Nucleus accumbens (tissue), 56 donors: Measurements from ENCODE around the gene GALNTL6.
A peak's percentile ranks its signal among the peaks of the same experiment; 100 is the strongest.
"Not testable (repeated sequence)": the region's sequence is repeated elsewhere in the genome, so short reads cannot be mapped to it uniquely, and the experiment has no call there.

Experiments used
- DNase-seq, 56 donors: peaks; one replicate each; lab custom pipeline; 2025; lab: John Stamatoyannopoulos, UW

GALNTL6 gene

DNA sequence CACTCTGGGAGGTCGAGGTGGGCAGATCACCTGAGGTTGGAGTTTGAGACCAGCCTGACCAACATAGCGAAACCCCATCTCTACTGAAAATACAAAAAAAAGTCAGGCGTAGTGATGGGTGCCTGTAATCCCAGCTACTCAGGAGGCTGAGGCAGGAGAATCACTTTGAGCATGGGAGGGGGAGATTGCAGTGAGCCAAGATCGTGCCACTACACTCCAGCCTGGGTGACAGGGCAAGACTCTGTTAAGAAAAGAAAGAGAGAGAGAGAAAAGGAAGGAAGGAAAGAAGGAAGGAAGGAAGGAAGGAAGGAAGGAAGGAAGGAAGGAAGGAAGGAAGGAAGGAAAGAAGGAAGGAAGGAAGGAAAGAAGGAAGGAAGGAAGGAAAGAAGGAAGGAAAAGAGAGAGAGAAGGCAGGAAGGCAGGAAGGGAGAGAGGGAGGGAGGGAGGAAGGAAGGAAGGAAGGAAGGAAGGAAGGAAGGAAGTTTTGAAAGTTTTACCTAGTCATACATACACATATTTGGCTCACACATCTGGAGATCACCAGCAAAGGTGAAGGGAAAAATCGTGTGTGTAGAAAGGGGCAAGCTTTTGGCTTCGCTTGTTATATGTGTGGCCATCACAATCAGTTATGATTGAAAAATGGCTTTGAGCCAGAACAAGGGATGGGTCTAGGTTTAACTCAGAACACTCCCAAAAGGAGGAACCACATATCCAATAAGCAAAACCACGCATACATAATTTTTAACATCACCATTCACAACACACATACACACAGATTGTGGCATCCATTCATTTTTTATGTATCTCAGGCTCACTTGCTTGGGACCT lies 1208.8 kb downstream of the GALNTL6 start:
- not testable (repeated sequence) for DNase-seq

DNA sequence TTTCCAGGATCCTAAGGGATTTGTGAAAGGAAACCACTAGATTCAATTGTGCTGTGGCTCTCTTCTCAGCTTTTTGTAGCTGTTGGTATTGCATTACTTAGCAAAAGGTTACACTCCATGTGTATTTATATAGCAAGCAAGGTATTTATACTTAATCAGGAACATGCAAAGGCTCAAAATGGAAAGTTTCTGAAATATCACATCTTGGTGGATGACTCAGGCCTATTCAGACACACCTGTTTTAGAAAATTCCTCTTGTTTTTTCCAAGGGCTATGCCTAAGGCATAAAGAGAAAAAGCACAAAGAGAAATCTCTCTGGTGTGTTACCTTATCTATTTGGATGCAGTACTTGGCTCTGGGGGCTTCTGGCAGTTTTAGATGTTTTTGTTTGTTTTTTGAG lies 1211.0 kb downstream of the GALNTL6 start:
- DNase-seq = no peak

DNA sequence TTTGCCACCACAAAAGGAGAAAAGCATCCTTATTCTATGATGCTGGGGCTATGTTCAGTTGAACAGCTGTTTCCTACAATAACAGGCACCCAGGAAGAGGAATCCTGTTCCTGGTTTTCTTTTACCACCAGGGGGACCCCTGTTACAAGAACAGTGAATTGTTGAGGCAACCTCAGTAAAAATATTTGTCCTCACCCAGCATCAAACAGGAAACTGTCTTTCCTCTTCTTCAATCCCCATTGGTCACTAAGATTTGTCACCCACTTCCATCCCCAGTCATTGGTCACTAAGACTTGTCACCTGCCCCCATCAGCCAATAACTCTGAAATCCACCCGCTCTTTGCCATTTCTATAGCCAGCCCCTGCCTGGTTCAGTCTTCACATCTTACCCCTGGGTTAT lies 1211.9 kb downstream of the GALNTL6 start:
- peak in 29 of 56 donors; percentile 2 to 64 (median 14) for DNase-seq

DNA sequence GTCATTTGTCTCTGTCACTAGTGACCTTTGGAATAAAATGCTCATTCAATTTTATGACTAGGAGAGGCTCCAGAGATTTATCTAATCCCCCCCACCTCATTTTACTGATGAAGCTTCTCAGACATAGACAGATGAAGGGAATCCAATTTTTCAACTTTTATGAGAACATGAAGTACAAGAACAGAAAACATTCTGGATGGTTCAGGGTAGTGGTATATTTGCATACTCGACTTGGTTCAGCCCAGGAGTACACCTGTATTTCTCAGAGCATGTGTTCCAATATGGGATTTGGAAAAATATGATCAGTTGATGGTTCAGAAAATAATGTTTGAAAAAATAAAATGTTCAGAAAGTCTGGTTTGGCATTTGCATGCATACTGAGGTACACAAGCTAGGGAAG lies 1224.0 kb downstream of the GALNTL6 start:
- DNase-seq = no peak

DNA sequence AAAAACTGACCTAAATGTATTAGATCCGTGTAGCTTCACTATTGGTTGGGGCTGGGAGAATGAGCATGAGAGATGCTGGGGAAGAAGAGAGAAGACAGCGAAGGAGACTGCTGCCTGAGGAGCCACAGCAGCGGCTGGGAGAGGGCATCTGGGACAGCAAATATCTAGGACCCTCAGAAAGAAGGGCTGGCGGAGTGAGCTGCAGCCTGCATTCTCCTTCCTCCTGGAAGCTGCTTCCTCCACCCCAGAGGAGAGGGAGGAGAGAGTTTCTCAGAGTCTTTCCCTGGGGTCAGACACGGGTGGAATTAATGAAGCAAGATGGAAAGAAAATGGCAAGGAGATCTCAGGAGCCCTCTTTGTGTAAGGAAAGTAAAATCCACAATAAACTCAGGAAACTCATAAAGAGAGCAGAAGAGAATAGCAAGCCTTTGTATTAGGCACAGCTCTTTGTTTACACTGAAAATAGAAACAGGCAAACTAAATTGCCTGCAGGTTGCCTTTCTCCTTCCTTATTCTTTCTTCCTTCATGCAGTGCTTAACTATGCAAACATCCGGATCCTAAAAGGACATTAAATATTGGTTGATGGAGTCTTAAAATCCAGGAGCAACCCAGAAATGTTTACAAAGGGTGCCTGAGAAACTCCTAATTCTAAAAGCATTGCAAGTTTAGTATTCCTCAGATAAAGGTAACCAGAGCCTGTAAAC lies 1225.1 kb downstream of the GALNTL6 start:
- DNase-seq = no peak

DNA sequence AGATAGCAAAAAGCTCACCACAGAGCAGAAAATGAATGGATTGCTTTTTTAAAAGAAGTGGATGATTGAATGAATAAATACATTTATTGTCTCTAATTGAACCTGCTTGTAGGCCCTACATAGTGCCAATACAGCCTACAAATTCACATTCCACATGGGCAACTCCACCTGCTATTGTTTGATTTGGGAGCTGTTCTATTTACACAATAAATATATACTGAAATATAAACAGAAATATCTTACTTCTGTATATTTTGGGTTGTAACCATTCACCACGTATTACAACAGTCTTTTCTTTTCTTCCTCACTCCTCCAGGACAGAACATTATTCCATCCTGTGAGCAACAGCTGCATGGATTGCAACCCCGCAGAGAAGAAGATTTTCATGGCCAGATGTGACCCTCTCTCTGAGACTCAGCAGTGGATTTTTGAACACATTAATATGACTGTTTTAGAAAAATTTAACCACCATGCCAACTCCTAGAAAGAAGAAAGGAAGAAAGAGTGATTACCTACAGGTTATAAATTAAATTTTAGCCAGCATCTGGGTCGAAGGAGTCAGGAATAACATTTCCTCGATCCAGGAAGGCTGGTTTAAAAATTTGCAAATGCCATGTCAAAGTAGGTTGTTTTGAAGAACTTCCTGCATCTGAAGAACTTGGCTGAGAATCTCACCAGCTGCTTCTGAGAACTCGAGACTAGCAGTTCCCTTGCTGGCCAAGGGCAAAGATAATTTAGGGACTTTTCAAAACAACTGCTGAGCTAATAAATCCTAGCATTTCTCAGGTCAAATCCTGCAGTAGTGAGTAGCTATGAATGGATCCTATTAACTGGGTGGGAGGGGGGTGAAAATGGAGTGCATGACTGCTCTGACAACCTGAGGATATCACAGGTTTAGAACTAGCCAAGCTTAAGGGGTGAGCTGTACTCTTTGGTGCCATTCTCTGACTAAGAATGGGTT lies 1226.7 kb downstream of the GALNTL6 start:
- no peak for DNase-seq

DNA sequence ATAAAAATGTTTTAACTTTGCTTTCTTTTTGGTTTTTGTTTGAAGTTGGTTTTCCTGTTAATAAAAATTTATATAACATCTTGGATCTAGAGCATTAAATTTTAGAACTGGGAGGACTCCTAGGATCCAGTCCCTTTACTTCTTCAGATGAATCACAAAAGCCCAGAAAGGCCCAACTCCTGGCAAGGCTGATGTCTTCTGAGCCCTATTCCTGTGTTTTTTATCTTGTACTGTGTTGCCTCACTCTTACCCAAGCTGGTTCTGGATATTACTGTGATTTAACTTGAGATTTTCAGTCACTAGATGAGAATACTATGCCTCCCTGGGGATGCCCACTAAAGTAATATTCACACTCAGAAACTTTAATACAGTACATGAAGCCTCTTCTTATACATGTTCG lies 1228.3 kb downstream of the GALNTL6 start:
- no peak for DNase-seq

DNA sequence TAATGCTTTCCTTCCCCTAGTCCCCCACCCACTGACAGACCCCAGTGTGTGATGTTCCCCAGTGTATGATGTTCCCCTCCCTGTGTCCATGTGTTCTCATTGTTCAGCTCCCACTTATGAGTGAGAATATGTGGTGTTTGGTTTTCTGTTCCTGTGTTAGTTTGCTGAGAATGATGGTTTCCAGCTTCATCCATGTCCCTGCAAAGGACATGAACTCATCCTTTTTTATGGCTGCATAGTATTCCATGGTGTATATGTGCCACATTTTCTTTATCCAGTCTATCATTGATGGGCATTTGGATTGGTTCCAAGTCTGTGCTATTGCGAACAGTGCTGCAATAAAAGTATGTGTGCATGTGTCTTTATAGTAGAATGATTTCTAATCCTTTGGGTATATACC lies 1228.9 kb downstream of the GALNTL6 start:
- DNase-seq = not testable (repeated sequence)

DNA sequence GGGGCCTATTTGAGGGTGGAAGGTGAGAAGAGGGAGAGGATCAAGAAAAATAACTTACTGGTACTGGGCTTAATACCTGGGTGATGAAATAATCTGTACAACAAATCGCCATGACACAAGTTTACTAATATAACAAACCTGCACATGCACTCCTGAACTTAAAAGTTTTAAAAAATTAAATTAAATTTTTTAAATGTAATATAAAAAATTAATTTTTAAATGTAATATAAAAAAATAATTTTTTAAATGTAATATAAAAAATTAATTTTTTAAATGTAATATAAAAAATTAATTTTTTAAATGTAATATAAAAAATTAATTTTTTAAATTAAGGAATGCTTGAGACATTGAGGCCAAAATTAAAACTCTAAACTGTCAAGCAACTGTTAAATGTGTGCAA lies 1231.1 kb downstream of the GALNTL6 start:
- DNase-seq = no peak

DNA sequence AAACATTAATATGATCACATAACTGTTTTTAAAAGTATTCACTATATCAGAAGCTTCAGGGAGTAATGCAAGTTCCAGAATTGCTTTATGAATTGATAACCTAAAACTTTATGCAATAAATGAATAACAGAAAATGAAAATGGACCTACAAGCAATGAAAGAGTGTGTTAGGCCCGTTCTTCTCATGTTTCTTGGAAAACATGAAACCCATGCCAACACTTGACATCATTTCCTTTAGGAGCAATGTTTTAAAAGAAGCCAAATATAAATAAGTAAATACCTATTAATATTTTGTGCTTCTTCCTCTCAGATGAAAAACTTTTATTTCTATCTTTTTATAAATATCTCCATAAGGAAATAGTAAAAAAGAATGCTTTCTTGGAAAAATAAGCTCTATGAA lies 1232.4 kb downstream of the GALNTL6 start:
- no peak for DNase-seq

DNA sequence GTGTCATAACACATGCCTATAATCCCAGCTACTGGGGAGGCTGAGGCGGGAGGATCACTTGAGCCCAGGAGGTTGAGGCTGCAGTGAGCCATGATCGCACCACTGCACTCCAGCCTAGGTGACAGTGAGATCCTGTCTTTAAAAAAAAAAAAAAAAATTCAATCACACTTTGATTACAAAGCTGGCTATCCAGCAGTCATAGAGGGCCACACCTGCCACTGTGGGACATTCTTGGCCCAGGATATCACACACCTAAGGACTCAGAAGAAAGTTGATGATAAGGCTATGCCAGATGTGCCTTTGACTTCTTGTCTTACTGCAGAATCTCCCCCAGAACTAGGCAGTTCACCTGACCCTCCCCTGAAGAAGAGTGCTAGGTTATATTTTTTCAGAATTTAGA lies 1232.9 kb downstream of the GALNTL6 start:
- no peak for DNase-seq

DNA sequence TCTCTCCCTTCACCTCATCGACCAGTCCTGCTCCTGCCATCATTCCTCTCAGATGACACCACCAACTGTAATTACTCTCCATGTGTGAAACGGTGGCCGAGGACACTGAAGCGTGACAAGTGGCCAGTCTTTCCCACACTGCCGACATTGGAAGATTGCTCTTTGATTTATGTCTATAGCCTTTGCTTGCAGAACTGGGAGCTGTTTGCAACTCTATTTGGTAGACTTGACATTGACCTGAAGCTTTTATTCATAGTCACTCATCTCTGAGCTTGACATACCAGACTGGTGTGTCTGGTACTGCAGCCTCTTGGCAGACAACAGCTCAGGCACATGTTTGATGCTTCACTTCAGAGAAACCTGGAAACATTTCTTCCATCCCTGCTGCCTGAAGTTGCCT lies 1233.6 kb downstream of the GALNTL6 start:
- no peak for DNase-seq

DNA sequence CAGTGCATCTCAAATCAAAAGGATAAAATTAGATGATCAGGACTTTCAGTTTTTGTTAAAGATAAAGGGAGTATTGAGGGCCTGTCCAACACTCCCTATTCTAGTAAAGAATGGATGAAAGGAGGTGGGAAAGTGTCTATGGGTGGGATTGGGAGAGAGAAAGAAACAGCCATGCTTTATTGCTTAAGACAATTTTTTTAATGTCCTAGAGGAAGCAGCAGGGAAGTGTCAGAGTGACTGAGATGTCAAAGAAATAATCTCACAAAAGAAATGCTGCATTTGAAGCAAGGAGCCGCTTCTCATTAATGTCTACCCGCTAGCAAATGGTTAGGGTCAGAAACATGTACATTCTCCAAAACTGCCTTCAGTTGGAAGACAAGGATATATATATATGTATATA lies 1238.0 kb downstream of the GALNTL6 start:
- DNase-seq = no peak

DNA sequence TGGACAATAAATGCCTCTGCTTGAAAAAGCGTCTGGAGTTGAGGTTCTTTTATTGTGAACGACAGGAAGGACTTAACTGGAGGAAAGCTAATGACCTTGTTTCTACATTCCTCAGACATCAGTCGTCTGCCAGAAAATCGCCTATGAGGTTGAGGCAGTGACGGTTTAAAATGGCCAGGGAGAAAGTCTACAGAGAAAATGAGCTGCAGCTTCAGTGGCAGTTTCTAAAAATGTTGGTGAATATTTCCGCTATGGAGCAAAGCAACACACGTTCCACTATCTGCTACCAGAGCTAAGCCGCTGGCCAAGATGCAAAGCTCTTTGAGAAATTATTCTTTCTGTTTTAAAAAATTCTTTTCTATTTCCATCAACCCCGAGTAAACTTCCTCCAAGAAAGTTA lies 1238.5 kb downstream of the GALNTL6 start:
- DNase-seq = no peak

DNA sequence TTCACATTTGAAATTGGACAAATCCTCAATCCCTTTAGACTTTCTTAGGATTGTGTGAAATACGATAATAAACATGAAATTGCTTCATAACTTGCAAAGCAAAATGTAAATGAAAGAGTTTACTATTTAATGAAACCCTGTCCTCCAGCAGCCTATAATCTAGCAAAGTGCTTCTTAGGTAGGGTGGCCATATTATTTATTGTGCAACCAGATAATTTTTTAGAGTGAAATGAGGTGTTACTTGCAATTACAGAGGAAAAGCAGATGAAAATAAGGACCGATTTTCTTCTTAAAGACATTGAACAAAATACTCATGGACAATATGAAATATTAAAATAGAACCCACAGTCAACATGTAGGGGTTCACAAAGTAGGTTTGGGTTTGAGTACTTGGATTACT lies 1239.2 kb downstream of the GALNTL6 start:
- no peak for DNase-seq

DNA sequence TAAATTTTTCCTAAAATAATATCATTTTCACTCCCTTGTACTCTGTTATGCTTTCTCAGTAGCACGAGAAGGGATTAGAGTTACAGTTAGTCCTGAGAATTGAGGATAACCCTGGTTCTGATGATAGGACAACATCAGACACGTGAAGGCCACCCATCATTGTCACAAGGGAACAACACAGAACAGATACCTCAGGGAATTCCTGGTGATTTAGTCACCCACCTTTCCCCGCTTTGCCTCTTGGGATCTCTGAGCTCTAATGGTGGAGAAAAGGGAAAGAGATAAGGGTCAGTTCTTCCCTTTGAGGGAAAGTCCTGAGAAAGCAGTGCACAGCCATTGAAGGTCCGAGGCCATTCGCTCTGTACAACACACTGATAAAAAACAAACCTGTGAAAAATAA lies 1243.1 kb downstream of the GALNTL6 start:
- no peak for DNase-seq

DNA sequence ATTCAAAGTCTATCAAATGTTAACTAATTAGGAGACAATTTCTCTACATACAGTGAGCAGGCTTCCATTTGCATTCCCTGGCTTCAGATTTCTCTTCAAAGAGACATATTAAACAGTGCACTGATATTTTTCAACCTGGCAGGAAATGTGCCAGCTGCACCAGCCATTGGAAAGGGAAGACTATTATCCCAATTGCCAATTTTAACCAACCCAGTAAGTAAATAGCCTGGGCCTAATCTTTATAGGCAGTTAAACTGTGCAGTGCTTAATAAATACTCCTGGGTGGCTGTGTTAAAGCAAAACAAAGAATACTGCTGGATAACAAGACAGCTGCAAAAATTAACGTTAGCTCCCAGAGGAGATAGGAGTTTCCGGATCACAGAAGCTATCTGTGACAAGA lies 1243.5 kb downstream of the GALNTL6 start:
- DNase-seq = no peak

DNA sequence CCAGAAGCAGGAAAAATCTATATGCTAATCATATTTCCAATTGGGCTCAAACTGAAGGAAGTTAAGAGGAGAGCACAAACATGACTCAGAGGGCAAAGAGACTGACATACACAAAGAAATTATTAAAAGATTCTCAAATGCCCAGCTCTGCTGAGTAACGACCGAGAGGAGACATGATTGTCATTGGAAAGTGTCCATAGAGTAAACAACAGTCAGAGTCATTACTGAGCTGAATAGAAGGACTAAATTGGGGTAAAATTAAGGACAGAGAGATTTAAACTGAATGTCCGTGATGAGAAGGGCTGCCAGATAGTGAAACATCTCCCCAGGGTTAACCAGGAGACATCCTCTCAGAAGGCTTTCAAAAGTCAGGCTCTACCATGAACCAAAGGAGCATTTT lies 1244.2 kb downstream of the GALNTL6 start:
- DNase-seq = no peak

DNA sequence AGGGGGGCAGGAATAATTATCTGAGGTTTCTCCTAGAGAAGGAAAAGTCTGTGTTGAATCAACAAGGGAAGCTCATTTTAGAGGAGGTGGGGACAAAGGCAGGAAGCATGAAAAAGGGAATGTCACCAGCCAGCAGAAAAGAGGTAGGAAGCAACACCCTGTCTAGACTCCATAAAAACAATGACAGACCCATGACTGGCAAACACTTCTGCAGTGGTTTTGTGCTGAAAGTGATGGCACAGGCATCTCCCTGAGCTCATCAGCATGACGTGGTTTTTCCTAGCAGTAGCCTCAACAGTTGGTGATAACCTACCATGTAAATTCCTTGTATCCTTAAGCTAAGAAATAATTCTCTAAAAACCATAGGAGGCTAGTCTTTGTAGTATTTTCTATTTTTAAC lies 1244.7 kb downstream of the GALNTL6 start:
- DNase-seq = no peak

DNA sequence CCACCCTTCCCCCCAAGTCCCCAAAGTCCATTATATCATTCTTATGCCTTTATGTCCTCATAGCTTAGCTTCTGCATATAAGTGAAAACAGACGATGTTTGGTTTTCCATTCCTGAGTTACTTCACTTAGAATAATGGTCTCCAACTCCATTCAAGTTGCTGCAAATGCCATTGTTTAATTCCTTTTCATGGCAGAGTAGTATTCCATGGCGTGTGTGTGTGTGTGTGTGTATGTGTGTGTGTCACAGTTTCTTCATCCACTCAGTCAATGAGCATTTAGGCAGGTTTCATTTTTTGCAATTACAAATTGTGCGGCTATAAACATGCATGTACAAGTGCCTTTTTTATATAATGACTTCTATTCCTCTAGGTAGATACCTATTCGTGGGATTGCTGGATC lies 1248.0 kb downstream of the GALNTL6 start:
- no peak for DNase-seq

DNA sequence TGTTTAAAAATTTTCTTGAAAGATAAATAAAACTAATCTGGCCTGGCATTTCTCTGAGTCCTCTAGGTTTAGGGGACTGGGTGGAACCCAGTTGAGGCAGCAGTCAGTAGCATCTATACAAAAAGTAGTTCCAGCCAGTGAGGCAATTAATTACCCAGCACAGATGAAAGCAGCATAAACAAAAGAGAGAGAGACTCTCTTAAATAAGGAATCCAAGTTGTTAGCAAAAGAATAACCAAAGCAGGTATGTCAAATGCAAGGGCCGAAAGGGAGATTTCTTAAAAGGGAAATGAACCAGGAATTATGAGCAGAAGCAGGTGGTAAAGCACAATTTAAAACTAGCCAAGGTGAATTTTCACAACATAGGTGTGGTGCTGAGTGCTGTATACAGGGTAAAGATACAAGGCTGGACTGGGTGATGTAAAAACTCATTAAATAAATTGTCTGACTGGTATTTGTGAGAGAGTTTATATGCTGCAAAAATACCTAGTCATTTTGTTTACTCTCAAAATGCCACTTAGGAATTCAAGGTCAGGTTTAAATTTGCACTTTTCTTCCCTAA lies 1260.8 kb downstream of the GALNTL6 start:
- DNase-seq = no peak
